Measurements from ENCODE around the gene ADAMTS1. TPM values are rescaled to one million over a fixed set of nuclear protein-coding genes. Genes with fewer than 3 reads are reported as not detected.

The ADAMTS1 gene
- total RNA-seq, 1 experiment from 2014 or later = 35.6 TPM

DNA sequence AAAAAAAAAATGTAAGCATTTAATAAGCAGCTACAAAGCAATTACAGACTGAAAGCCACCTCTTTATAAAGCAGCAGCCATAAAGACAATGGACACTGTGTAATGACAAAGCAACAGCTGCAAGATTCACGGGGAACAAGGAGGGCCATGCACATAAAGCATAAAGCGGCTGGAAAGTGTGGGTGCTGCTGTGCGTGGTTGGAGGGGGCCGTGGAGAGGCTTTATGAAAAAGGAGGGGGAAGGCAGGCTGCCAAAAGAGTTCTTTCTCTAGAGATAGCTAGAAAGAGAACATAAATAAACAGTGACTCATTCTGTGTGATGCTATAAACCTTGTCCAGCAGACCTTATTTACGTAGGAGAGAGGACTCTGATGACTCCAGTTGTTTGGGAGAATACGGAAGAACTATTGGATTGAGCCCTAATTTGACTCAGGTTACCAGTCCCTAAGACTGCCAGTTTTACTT lies 49.3 kb downstream of the ADAMTS1 start:
- CTCF ChIA-PET = no interaction called here
- DNase-seq (ENCODE audit: low spot score) = no peak

GRCh38 chr21:26795412-26795805 lies 49.8 kb downstream of the ADAMTS1 start:
- H3K36me3 Mint-ChIP-seq = peaks cover 6% of the 10 kb centered on the region; the same call in 1 of the 2 replicates
- DNase-seq (ENCODE audit: low spot score) (no peak), ATAC-seq (no peak)
- ChIA-PET CTCF (no interaction called here), POLR2A (no interaction called here)
- no peaks in the 10 kb centered on the region for H3K27me3 Mint-ChIP-seq (ENCODE audit: low read depth)
- H3K27ac Mint-ChIP-seq = no peak overlapping the region
- peaks cover 12% of the 10 kb centered on the region for H3K9me3 Mint-ChIP-seq
- H3K4me3 Mint-ChIP-seq = no peak overlapping the region
- no peaks in the 10 kb centered on the region for H3K4me1 Mint-ChIP-seq
- TF ChIP-seq CDX4 (CRISPR knock-in tag; IDR thresholded peaks at IDR 0.05; ENCODE audit: borderline replicate concordance) = no peak
- TF ChIP-seq CREM (CRISPR knock-in tag; IDR thresholded peaks at IDR 0.05) = no peak
- TF ChIP-seq FOXJ3 (CRISPR knock-in tag; IDR thresholded peaks at IDR 0.05; ENCODE audit: borderline replicate concordance) = no peak
- no peak for TF ChIP-seq JAZF1 (CRISPR knock-in tag; IDR thresholded peaks at IDR 0.05)
- TF ChIP-seq, protein P1, sequence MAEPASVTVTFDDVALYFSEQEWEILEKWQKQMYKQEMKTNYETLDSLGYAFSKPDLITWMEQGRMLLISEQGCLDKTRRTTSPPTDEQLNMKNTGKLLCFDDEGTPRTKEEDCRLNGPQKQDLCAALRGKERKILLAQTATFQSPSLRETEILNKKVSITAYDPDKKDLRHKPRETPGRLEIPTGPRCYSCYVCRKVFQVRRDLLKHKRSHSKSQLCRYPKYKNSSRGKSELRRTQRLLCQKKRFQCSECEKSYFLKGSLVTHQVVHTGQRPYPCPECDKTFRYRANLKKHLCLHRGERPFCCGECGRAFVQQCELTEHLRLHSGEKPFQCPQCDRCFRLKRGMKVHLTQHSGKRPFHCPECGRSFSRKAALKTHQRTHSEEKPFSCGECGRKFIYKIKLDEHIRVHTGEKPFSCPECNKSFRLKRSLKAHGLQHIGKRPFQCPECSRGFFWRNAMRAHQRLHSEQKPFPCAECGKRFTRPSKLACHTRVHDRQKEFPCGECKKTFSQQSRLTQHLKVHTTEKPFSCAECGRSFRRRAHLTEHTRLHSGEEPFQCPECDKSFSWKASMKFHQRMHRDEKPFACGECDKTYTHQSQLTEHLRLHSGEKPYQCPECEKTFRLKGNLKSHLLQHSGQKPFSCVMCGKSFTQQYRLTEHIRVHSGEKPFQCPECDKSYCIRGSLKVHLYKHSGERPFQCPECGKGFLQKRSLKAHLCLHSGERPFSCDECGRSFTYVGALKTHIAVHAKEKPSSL (CRISPR knock-in tag; conservative IDR thresholded peaks at IDR 0.05) = no peak
- no peak for TF ChIP-seq NR1H2 (CRISPR knock-in tag; IDR thresholded peaks at IDR 0.05)
- no peak for TF ChIP-seq AFF4 (CRISPR knock-in tag; IDR thresholded peaks at IDR 0.05; ENCODE audit: borderline replicate concordance)
- TF ChIP-seq IRF2 (CRISPR knock-in tag; IDR thresholded peaks at IDR 0.05; ENCODE audit: borderline replicate concordance, low read depth) = no peak
- TF ChIP-seq NR2C2 (CRISPR knock-in tag; IDR thresholded peaks at IDR 0.05) = no peak

More for the DNA sequence above, 49.3 kb downstream of the ADAMTS1 start:
- Mint-ChIP-seq H3K4me3 (no peak overlapping the region), H3K36me3 (peaks cover 6% of the 10 kb centered on the region; the same call in 1 of the 2 replicates), H3K9me3 (peaks cover 12% of the 10 kb centered on the region), H3K27ac (no peak overlapping the region), H3K4me1 (no peaks in the 10 kb centered on the region; the same call in 1 of the 2 replicates), H3K27me3 (ENCODE audit: low read depth) (no peaks in the 10 kb centered on the region)
- no peak for TF ChIP-seq ZBTB21 (CRISPR knock-in tag; IDR thresholded peaks at IDR 0.05; ENCODE audit: borderline replicate concordance)
- TF ChIP-seq, protein P2, sequence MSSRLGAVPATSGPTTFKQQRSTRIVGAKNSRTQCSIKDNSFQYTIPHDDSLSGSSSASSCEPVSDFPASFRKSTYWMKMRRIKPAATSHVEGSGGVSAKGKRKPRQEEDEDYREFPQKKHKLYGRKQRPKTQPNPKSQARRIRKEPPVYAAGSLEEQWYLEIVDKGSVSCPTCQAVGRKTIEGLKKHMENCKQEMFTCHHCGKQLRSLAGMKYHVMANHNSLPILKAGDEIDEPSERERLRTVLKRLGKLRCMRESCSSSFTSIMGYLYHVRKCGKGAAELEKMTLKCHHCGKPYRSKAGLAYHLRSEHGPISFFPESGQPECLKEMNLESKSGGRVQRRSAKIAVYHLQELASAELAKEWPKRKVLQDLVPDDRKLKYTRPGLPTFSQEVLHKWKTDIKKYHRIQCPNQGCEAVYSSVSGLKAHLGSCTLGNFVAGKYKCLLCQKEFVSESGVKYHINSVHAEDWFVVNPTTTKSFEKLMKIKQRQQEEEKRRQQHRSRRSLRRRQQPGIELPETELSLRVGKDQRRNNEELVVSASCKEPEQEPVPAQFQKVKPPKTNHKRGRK (CRISPR knock-in tag; IDR thresholded peaks at IDR 0.05; ENCODE audit: borderline replicate concordance) = no peak
- TF ChIP-seq, protein P3, sequence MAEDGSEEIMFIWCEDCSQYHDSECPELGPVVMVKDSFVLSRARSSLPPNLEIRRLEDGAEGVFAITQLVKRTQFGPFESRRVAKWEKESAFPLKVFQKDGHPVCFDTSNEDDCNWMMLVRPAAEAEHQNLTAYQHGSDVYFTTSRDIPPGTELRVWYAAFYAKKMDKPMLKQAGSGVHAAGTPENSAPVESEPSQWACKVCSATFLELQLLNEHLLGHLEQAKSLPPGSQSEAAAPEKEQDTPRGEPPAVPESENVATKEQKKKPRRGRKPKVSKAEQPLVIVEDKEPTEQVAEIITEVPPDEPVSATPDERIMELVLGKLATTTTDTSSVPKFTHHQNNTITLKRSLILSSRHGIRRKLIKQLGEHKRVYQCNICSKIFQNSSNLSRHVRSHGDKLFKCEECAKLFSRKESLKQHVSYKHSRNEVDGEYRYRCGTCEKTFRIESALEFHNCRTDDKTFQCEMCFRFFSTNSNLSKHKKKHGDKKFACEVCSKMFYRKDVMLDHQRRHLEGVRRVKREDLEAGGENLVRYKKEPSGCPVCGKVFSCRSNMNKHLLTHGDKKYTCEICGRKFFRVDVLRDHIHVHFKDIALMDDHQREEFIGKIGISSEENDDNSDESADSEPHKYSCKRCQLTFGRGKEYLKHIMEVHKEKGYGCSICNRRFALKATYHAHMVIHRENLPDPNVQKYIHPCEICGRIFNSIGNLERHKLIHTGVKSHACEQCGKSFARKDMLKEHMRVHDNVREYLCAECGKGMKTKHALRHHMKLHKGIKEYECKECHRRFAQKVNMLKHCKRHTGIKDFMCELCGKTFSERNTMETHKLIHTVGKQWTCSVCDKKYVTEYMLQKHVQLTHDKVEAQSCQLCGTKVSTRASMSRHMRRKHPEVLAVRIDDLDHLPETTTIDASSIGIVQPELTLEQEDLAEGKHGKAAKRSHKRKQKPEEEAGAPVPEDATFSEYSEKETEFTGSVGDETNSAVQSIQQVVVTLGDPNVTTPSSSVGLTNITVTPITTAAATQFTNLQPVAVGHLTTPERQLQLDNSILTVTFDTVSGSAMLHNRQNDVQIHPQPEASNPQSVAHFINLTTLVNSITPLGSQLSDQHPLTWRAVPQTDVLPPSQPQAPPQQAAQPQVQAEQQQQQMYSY (CRISPR knock-in tag; IDR thresholded peaks at IDR 0.05) = no peak
- no peak for ATAC-seq
- POLR2A ChIA-PET = no interaction called here

Measured in WTC11 (cell line).